Renal cortical epithelial cell (primary cell): ENCODE measurements around the gene ZNF385B. TPM values are rescaled to one million over a fixed set of nuclear protein-coding genes. Genes with fewer than 3 reads are reported as not detected.

Experiments
- DNase-seq: peaks from one replicate; pipeline ENCODE4 v3.0.0-alpha.2; 2011; ENCODE audit warnings: low read depth
- total RNA-seq: library from RNA; depleted of rRNA; stranded (reverse); fragments of >200 nt; gene quantifications from 2 replicates; pipeline ENCODE4 v1.2.3, GENCODE V29; 2014

The ZNF385B gene
- total RNA-seq, 1 donor from 2014 or later: 1.1 TPM

GRCh38 chr2:179446476-179447141 is 414.8 kb downstream of the ZNF385B start:
- DNase-seq: no peak

GRCh38 chr2:179444056-179444455 is 417.4 kb downstream of the ZNF385B start:
- DNase-seq: no peak

- DNase-seq: no peak
These were observed 418.2 kb downstream of the ZNF385B start for GRCh38 chr2:179443180-179443579.

- no peak for DNase-seq
These were observed 419.2 kb downstream of the ZNF385B start for GRCh38 chr2:179442206-179442605.

- no peak for DNase-seq
These were observed 419.9 kb downstream of the ZNF385B start for GRCh38 chr2:179441551-179441950.

- peak; percentile 20 for DNase-seq
These were observed 420.7 kb downstream of the ZNF385B start for GRCh38 chr2:179440642-179441251.

- no peak for DNase-seq
These were observed 422.8 kb downstream of the ZNF385B start for GRCh38 chr2:179438654-179439053.

GRCh38 chr2:179437430-179437829 is 424.0 kb downstream of the ZNF385B start:
- DNase-seq: no peak

- DNase-seq: no peak
These were observed 425.8 kb downstream of the ZNF385B start for GRCh38 chr2:179435566-179435965.

GRCh38 chr2:179435000-179435399 is 426.4 kb downstream of the ZNF385B start:
- no peak for DNase-seq

GRCh38 chr2:179434357-179434756 is 427.1 kb downstream of the ZNF385B start:
- no peak for DNase-seq

GRCh38 chr2:179432751-179433150 is 428.7 kb downstream of the ZNF385B start:
- DNase-seq: no peak

- DNase-seq: no peak
These were observed 431.8 kb downstream of the ZNF385B start for GRCh38 chr2:179429597-179429996.

- DNase-seq: no peak
These were observed 432.3 kb downstream of the ZNF385B start for GRCh38 chr2:179429060-179429471.

- DNase-seq: no peak
These were observed 432.8 kb downstream of the ZNF385B start for GRCh38 chr2:179428649-179429048.

- DNase-seq: no peak
These were observed 434.3 kb downstream of the ZNF385B start for GRCh38 chr2:179427065-179427464.

GRCh38 chr2:179424571-179424970 is 436.8 kb downstream of the ZNF385B start:
- DNase-seq: no peak

- DNase-seq: peak; percentile 68
These were observed 439.3 kb downstream of the ZNF385B start for GRCh38 chr2:179422037-179422643.

GRCh38 chr2:179417436-179417949 is 443.9 kb downstream of the ZNF385B start:
- DNase-seq: no peak

GRCh38 chr2:179412112-179412511 is 449.3 kb downstream of the ZNF385B start:
- peak; percentile 63 for DNase-seq

GRCh38 chr2:179410552-179411356 is 450.7 kb downstream of the ZNF385B start:
- peak; percentile 65 for DNase-seq

- no peak for DNase-seq
These were observed 457.8 kb downstream of the ZNF385B start for GRCh38 chr2:179403624-179404023.
